HEK293 (cell line): ENCODE results near the gene RBMS1.

ENCODE experiments used
- CTCF ChIA-PET: fragments of 350-600 bp; formaldehyde crosslinking; extraction: SDS; loops from one replicate; lab custom pipeline; 2021; ENCODE audit warnings: antibody characterized with exemption; lab: Yijun Ruan, JAX
- POLR2A ChIA-PET: fragments of 300-600 bp; formaldehyde crosslinking; extraction: SDS; loops from one replicate; lab custom pipeline; 2020; ENCODE audit warnings: antibody characterized with exemption, inconsistent platforms; lab: Yijun Ruan, JAX
- H3K27ac ChIP-seq: fragments of 200-500 bp; sonication (Bioruptor generic); 2 replicates; pipeline ENCODE4 v1.5.1; 2014; ENCODE audit warnings: low read depth, low read length, control low read depth, inconsistent platforms; ENCODE audit errors: extremely low read depth
- H3K36me3 ChIP-seq, 2 experiments: fragments of 200-500 bp in 1 of 2; sonication (Bioruptor generic) in 1 of 2; 1 replicate in 1 of 2; 2 replicates in 1 of 2; pipeline ENCODE4 v1.5.1; 2014 to 2017; ENCODE audit warnings: inconsistent platforms in 2 of 2, low read length in 2 of 2; ENCODE audit not compliant: control insufficient read depth in 2 of 2, insufficient read depth in 1 of 2
- H3K4me1 ChIP-seq: fragments of 200-500 bp; sonication (Bioruptor generic); 2 replicates; pipeline ENCODE4 v1.5.1; 2014; ENCODE audit warnings: mild to moderate bottlenecking, low read length, inconsistent platforms; ENCODE audit not compliant: control insufficient read depth, insufficient read depth
- H3K4me3 ChIP-seq: 2 replicates; pipeline ENCODE4 v1.5.1; 2011; ENCODE audit warnings: low read depth, mild to moderate bottlenecking, control low read depth, low read length, moderate library complexity
- H3K9me3 ChIP-seq: fragments of 200-500 bp; sonication (Bioruptor generic); 2 replicates; pipeline ENCODE4 v1.5.1; 2014; ENCODE audit warnings: low read depth, low read length, inconsistent platforms; ENCODE audit not compliant: control insufficient read depth, insufficient read depth
- HOXD13 ChIP-seq: sonication (generic); formaldehyde crosslinking; IDR thresholded peaks from 2 replicates; pipeline ENCODE4 v1.8.0; 2022; ENCODE audit warnings: missing genetic modification reagents, borderline replicate concordance
- IKZF3 ChIP-seq: fragments of 450-650 bp; IDR thresholded peaks from 2 replicates; pipeline ENCODE4 v1.5.0; 2018; ENCODE audit warnings: missing biosample characterization, mild to moderate bottlenecking, missing genetic modification characterization, moderate library complexity
- KLF1 ChIP-seq: fragments of 450-650 bp; formaldehyde crosslinking; IDR thresholded peaks from 2 replicates; pipeline ENCODE4 v1.5.1; 2016; ENCODE audit warnings: missing biosample characterization, missing genetic modification characterization
- MEIS1 ChIP-seq: sonication (generic); formaldehyde crosslinking; IDR thresholded peaks from 2 replicates; pipeline ENCODE4 v1.8.1; 2022; ENCODE audit warnings: missing genetic modification reagents, mild to moderate bottlenecking, borderline replicate concordance
- SCRT1 ChIP-seq: fragments of 450-650 bp; formaldehyde crosslinking; IDR thresholded peaks from 2 replicates; pipeline ENCODE4 v1.5.1; 2016; ENCODE audit warnings: missing biosample characterization, missing genetic modification characterization, borderline replicate concordance
- SCRT2 ChIP-seq: fragments of 450-650 bp; formaldehyde crosslinking; IDR thresholded peaks from 2 replicates; pipeline ENCODE4 v1.5.1; 2016; ENCODE audit warnings: missing biosample characterization, missing genetic modification characterization
- SETDB1 ChIP-seq: IDR thresholded peaks from one replicate; pipeline ENCODE4 v1.6.1; 2017; ENCODE audit warnings: mild to moderate bottlenecking, low read length, moderate library complexity, mixed read lengths; ENCODE audit not compliant: insufficient read length
- WT1 ChIP-seq: fragments of 450-650 bp; formaldehyde crosslinking; IDR thresholded peaks from 2 replicates; pipeline ENCODE4 v1.5.1; 2016; ENCODE audit warnings: missing biosample characterization, missing genetic modification characterization
- ZBTB8A ChIP-seq: fragments of 450-650 bp; formaldehyde crosslinking; IDR thresholded peaks from 2 replicates; pipeline ENCODE4 v1.5.1; 2016; ENCODE audit warnings: missing biosample characterization, missing genetic modification characterization
- ZNF10 ChIP-seq: fragments of 450-650 bp; formaldehyde crosslinking; IDR thresholded peaks from 2 replicates; pipeline ENCODE4 v1.5.1; 2017; ENCODE audit warnings: missing biosample characterization, missing genetic modification characterization
- ZNF221 ChIP-seq: fragments of 450-650 bp; formaldehyde crosslinking; IDR thresholded peaks from 2 replicates; pipeline ENCODE4 v1.5.1; 2017; ENCODE audit warnings: missing biosample characterization, missing genetic modification characterization, borderline replicate concordance
- ZNF248 ChIP-seq: fragments of 450-650 bp; formaldehyde crosslinking; IDR thresholded peaks from 2 replicates; pipeline ENCODE4 v1.5.1; 2017; ENCODE audit warnings: missing biosample characterization, missing genetic modification characterization
- ZNF341 ChIP-seq: fragments of 450-650 bp; formaldehyde crosslinking; IDR thresholded peaks from 2 replicates; pipeline ENCODE4; 2016; ENCODE audit warnings: low read depth, missing biosample characterization, missing genetic modification characterization
- ZNF37A ChIP-seq: fragments of 450-650 bp; IDR thresholded peaks from 2 replicates; pipeline ENCODE4 v1.5.1; 2018; ENCODE audit warnings: missing biosample characterization, missing genetic modification characterization
- ZSCAN16 ChIP-seq: fragments of 450-650 bp; formaldehyde crosslinking; IDR thresholded peaks from 2 replicates; pipeline ENCODE4 v1.5.1; 2016; ENCODE audit warnings: missing biosample characterization, missing genetic modification characterization
- ZSCAN30 ChIP-seq: fragments of 450-650 bp; IDR thresholded peaks from 2 replicates; pipeline ENCODE4 v1.5.1; 2018; ENCODE audit warnings: missing biosample characterization, mild to moderate bottlenecking, missing genetic modification characterization, moderate library complexity
- ZXDB ChIP-seq: fragments of 450-650 bp; formaldehyde crosslinking; IDR thresholded peaks from 2 replicates; pipeline ENCODE4 v1.5.1; 2016; ENCODE audit warnings: missing biosample characterization, missing genetic modification characterization
- TF ChIP-seq, protein P1 (sequence below): sonication (generic); formaldehyde crosslinking; IDR thresholded peaks from 2 replicates; pipeline ENCODE4 v1.8.1; 2022; ENCODE audit warnings: mild to moderate bottlenecking, moderate library complexity, missing genetic modification reagents
- TF ChIP-seq, protein P2 (sequence below): fragments of 450-650 bp; IDR thresholded peaks from 2 replicates; pipeline ENCODE4 v1.5.1; 2018; ENCODE audit warnings: missing biosample characterization, mild to moderate bottlenecking, missing genetic modification characterization
- TF ChIP-seq, protein P3 (sequence below): fragments of 450-650 bp; formaldehyde crosslinking; IDR thresholded peaks from 2 replicates; pipeline ENCODE4 v1.5.1; 2017; ENCODE audit warnings: missing biosample characterization, mild to moderate bottlenecking, missing genetic modification characterization, moderate library complexity
- TF ChIP-seq, protein P4 (sequence below): fragments of 450-650 bp; formaldehyde crosslinking; IDR thresholded peaks from 2 replicates; pipeline ENCODE4 v1.5.1; 2016; ENCODE audit warnings: missing biosample characterization, missing genetic modification characterization, low read depth
- TF ChIP-seq, protein P5 (sequence below): fragments of 450-650 bp; formaldehyde crosslinking; conservative IDR thresholded peaks from 2 replicates; pipeline ENCODE4 v1.5.1; 2016; ENCODE audit warnings: low read depth, missing biosample characterization, missing genetic modification characterization
- TF ChIP-seq, protein P6 (sequence below): fragments of 450-650 bp; formaldehyde crosslinking; IDR thresholded peaks from 2 replicates; pipeline ENCODE4 v1.5.1; 2016; ENCODE audit warnings: missing biosample characterization, missing genetic modification characterization
- TF ChIP-seq, protein P7 (sequence below): fragments of 450-650 bp; formaldehyde crosslinking; IDR thresholded peaks from 2 replicates; pipeline ENCODE4 v1.5.1; 2017; ENCODE audit warnings: missing biosample characterization, missing genetic modification characterization

The RBMS1 gene

DNA sequence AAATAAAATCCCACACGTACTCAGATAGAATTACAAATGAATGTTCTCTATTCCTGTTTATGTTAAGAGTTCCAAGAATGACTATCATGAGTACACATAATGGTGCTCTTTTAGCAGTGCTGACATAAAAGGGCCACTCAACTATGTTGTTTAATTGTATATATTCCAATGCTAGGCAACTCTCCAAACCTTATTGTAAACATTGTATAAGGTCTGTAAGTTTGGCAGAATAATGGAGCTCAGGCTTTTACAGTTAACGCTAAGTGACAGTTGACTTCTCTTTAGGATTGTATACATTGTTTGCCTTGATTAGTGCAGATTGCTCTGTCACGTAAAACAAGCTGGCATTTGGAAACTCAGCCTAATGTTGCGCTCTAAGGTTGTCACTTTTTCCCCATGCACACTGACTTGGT is 20.8 kb downstream of the RBMS1 start:
- ChIA-PET CTCF (interaction anchor here (0.8 kb wide), 1 partner anchor 44 kb away, joined by 4 read pairs; no protein-coding TSS in a partner anchor), POLR2A (no interaction called here)
- no peak overlapping the region for H3K27ac ChIP-seq
- no peak overlapping the region for H3K4me3 ChIP-seq
- peaks cover 17% of the 10 kb centered on the region for H3K4me1 ChIP-seq
- no peaks in the 10 kb centered on the region for H3K9me3 ChIP-seq
- H3K36me3 ChIP-seq, result no peaks in the 10 kb centered on the region
- TF ChIP-seq ZNF10 (tag by site-specific recombination) (0 out of 2 replicates have a peak, but pooled peaks have one; percentile 41), SCRT1 (tag by site-specific recombination) (peak; percentile 63; the same call in 1 of the 2 replicates), SCRT2 (no peak), ZBTB8A (tag by site-specific recombination) (peak; percentile 51), ZNF221 (tag by site-specific recombination) (no peak), HOXD13 (CRISPR knock-in tag) (no peak), WT1 (tag by site-specific recombination) (peak; percentile 84), SETDB1 (no peak), ZNF37A (tag by site-specific recombination) (no peak), ZNF248 (tag by site-specific recombination) (no peak), IKZF3 (tag by site-specific recombination) (peak; percentile 77), ZSCAN16 (tag by site-specific recombination) (peak; percentile 88; the same call in 1 of the 2 replicates), ZXDB (tag by site-specific recombination) (peak; percentile 80), MEIS1 (CRISPR knock-in tag) (0 out of 2 replicates have a peak, but pooled peaks have one; percentile 42), ZSCAN30 (peak; percentile 74; the same call in 1 of the 2 replicates), ZNF341 (tag by site-specific recombination) (no peak), KLF1 (tag by site-specific recombination) (no peak)
- TF ChIP-seq, protein P1, sequence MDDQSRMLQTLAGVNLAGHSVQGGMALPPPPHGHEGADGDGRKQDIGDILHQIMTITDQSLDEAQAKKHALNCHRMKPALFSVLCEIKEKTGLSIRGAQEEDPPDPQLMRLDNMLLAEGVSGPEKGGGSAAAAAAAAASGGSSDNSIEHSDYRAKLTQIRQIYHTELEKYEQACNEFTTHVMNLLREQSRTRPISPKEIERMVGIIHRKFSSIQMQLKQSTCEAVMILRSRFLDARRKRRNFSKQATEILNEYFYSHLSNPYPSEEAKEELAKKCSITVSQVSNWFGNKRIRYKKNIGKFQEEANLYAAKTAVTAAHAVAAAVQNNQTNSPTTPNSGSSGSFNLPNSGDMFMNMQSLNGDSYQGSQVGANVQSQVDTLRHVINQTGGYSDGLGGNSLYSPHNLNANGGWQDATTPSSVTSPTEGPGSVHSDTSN, result no peak
- TF ChIP-seq, protein P2, sequence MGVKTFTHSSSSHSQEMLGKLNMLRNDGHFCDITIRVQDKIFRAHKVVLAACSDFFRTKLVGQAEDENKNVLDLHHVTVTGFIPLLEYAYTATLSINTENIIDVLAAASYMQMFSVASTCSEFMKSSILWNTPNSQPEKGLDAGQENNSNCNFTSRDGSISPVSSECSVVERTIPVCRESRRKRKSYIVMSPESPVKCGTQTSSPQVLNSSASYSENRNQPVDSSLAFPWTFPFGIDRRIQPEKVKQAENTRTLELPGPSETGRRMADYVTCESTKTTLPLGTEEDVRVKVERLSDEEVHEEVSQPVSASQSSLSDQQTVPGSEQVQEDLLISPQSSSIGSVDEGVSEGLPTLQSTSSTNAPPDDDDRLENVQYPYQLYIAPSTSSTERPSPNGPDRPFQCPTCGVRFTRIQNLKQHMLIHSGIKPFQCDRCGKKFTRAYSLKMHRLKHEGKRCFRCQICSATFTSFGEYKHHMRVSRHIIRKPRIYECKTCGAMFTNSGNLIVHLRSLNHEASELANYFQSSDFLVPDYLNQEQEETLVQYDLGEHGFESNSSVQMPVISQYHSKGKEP (tag by site-specific recombination), result peak; percentile 83
- TF ChIP-seq, protein P3, sequence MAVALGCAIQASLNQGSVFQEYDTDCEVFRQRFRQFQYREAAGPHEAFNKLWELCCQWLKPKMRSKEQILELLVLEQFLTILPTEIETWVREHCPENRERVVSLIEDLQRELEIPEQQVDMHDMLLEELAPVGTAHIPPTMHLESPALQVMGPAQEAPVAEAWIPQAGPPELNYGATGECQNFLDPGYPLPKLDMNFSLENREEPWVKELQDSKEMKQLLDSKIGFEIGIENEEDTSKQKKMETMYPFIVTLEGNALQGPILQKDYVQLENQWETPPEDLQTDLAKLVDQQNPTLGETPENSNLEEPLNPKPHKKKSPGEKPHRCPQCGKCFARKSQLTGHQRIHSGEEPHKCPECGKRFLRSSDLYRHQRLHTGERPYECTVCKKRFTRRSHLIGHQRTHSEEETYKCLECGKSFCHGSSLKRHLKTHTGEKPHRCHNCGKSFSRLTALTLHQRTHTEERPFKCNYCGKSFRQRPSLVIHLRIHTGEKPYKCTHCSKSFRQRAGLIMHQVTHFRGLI (tag by site-specific recombination), result peak; percentile 25; the same call in 1 of the 2 replicates
- TF ChIP-seq, protein P4, sequence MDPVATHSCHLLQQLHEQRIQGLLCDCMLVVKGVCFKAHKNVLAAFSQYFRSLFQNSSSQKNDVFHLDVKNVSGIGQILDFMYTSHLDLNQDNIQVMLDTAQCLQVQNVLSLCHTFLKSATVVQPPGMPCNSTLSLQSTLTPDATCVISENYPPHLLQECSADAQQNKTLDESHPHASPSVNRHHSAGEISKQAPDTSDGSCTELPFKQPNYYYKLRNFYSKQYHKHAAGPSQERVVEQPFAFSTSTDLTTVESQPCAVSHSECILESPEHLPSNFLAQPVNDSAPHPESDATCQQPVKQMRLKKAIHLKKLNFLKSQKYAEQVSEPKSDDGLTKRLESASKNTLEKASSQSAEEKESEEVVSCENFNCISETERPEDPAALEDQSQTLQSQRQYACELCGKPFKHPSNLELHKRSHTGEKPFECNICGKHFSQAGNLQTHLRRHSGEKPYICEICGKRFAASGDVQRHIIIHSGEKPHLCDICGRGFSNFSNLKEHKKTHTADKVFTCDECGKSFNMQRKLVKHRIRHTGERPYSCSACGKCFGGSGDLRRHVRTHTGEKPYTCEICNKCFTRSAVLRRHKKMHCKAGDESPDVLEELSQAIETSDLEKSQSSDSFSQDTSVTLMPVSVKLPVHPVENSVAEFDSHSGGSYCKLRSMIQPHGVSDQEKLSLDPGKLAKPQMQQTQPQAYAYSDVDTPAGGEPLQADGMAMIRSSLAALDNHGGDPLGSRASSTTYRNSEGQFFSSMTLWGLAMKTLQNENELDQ (tag by site-specific recombination), result no peak
- TF ChIP-seq, protein P5, sequence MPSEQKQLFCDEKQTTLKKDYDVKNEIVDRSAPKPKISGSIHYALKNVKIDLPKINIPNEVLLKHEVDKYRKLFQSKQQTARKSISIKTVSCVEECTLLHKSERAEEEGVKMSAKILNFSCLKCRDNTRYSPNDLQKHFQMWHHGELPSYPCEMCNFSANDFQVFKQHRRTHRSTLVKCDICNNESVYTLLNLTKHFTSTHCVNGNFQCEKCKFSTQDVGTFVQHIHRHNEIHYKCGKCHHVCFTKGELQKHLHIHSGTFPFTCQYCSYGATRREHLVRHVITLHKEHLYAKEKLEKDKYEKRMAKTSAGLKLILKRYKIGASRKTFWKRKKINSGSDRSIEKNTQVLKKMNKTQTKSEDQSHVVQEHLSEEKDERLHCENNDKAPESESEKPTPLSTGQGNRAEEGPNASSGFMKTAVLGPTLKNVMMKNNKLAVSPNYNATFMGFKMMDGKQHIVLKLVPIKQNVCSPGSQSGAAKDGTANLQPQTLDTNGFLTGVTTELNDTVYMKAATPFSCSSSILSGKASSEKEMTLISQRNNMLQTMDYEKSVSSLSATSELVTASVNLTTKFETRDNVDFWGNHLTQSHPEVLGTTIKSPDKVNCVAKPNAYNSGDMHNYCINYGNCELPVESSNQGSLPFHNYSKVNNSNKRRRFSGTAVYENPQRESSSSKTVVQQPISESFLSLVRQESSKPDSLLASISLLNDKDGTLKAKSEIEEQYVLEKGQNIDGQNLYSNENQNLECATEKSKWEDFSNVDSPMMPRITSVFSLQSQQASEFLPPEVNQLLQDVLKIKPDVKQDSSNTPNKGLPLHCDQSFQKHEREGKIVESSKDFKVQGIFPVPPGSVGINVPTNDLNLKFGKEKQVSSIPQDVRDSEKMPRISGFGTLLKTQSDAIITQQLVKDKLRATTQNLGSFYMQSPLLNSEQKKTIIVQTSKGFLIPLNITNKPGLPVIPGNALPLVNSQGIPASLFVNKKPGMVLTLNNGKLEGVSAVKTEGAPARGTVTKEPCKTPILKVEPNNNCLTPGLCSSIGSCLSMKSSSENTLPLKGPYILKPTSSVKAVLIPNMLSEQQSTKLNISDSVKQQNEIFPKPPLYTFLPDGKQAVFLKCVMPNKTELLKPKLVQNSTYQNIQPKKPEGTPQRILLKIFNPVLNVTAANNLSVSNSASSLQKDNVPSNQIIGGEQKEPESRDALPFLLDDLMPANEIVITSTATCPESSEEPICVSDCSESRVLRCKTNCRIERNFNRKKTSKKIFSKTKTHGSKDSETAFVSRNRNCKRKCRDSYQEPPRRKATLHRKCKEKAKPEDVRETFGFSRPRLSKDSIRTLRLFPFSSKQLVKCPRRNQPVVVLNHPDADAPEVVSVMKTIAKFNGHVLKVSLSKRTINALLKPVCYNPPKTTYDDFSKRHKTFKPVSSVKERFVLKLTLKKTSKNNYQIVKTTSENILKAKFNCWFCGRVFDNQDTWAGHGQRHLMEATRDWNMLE (tag by site-specific recombination), result no peak
- TF ChIP-seq, protein P6, sequence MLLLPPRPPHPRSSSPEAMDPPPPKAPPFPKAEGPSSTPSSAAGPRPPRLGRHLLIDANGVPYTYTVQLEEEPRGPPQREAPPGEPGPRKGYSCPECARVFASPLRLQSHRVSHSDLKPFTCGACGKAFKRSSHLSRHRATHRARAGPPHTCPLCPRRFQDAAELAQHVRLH (tag by site-specific recombination), result peak; percentile 85
- TF ChIP-seq, protein P7, sequence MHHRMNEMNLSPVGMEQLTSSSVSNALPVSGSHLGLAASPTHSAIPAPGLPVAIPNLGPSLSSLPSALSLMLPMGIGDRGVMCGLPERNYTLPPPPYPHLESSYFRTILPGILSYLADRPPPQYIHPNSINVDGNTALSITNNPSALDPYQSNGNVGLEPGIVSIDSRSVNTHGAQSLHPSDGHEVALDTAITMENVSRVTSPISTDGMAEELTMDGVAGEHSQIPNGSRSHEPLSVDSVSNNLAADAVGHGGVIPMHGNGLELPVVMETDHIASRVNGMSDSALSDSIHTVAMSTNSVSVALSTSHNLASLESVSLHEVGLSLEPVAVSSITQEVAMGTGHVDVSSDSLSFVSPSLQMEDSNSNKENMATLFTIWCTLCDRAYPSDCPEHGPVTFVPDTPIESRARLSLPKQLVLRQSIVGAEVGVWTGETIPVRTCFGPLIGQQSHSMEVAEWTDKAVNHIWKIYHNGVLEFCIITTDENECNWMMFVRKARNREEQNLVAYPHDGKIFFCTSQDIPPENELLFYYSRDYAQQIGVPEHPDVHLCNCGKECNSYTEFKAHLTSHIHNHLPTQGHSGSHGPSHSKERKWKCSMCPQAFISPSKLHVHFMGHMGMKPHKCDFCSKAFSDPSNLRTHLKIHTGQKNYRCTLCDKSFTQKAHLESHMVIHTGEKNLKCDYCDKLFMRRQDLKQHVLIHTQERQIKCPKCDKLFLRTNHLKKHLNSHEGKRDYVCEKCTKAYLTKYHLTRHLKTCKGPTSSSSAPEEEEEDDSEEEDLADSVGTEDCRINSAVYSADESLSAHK (tag by site-specific recombination), result peak; percentile 89
